ENCODE results near the gene TFPI. TPM values are rescaled to one million over a fixed set of nuclear protein-coding genes. Genes with fewer than 3 reads are reported as not detected.

Gene TFPI
- total and polyA plus RNA-seq, 2 of the 8 experiments (the other 6 are each of a cell fraction or from before 2014, with no cell fraction given) = 2.0 to 7.1 TPM

DNA sequence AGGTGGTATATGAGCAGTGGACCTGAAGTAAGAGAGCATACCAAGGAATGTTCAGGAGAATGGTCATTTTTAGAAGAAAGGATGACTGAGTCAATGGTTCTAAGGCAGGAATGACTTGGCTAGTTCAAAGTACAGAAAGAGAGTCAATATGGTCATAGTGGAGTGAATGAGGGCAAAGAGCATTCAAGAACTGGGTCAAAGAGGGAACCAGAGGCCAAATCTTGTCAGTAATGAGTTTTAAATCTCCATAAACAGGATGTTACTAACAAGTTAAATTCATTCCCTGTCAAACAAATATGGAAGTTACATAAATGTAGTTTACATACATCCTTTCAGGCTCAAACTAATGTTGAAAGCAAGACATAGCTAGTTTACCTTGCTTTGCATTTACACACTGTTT is 122.3 kb downstream of the TFPI start:
- no peaks in the 10 kb centered on the region for H3K79me1 ChIP-seq (ENCODE audit: low read depth, low read length)
- H3K4me2 ChIP-seq (ENCODE audit: insufficient read depth in 1 of 2, low read depth in 2 of 2, low read length in 2 of 2) = no peak overlapping the region
- H3K23ac ChIP-seq (ENCODE audit: insufficient read length) = no peak overlapping the region
- H3K36me3 ChIP-seq (ENCODE audit: control insufficient read depth in 2 of 4, insufficient read depth in 4 of 4, low read length in 3 of 4) = no peaks in the 10 kb centered on the region
- no peak overlapping the region for H4K91ac ChIP-seq (replicated peaks; ENCODE audit: insufficient read length, low read length)
- no peak for DNase-seq (ENCODE audit: low read depth in 1 of 2, low spot score in 2 of 2)
- H3K79me2 ChIP-seq (ENCODE audit: control insufficient read depth in 1 of 2, insufficient read depth in 2 of 2, low read length in 2 of 2) = no peaks in the 10 kb centered on the region
- no peak overlapping the region for H2AK5ac ChIP-seq (ENCODE audit: low read depth, low read length)
- no peak overlapping the region for H4K8ac ChIP-seq (ENCODE audit: extremely low read depth, insufficient read depth, low read length)
- H3K18ac ChIP-seq (ENCODE audit: extremely low read depth, low read length) = no peak overlapping the region
- no peak for FAIRE-seq
- no peak overlapping the region for H2AFZ ChIP-seq (ENCODE audit: low read length)
- H3K14ac ChIP-seq (ENCODE audit: insufficient read length) = no peak overlapping the region
- no peak overlapping the region for H2BK20ac ChIP-seq (ENCODE audit: low read length)
- CTCF ChIA-PET (ENCODE audit: partially characterized antibody) = no interaction called here
- H4K5ac ChIP-seq (ENCODE audit: insufficient read length, low read depth, low read length) = no peak overlapping the region
- H2BK15ac ChIP-seq (ENCODE audit: low read length) = no peak overlapping the region
- H2BK12ac ChIP-seq (ENCODE audit: low read depth, low read length) = no peak overlapping the region
- no peak overlapping the region for H3K56ac ChIP-seq (replicated peaks; ENCODE audit: insufficient read length, low read depth, low read length)
- no peak overlapping the region for H3K27ac ChIP-seq (ENCODE audit: low read depth, low read length)
- H3K23me2 ChIP-seq (ENCODE audit: low read depth, low read length) = no peaks in the 10 kb centered on the region
- H4K20me1 ChIP-seq (replicated peaks in 1 of 2; ENCODE audit: control insufficient read depth in 1 of 2, insufficient read depth in 2 of 2, low read length in 2 of 2) = no peaks in the 10 kb centered on the region
- no peak for TF ChIP-seq TCF12 (IDR thresholded peaks at IDR 0.05; ENCODE audit: low read depth, low read length)
- TF ChIP-seq, protein P1, sequence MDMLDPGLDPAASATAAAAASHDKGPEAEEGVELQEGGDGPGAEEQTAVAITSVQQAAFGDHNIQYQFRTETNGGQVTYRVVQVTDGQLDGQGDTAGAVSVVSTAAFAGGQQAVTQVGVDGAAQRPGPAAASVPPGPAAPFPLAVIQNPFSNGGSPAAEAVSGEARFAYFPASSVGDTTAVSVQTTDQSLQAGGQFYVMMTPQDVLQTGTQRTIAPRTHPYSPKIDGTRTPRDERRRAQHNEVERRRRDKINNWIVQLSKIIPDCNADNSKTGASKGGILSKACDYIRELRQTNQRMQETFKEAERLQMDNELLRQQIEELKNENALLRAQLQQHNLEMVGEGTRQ (IDR thresholded peaks at IDR 0.05; ENCODE audit: low read length) = no peak
- TF ChIP-seq PHF8 (conservative IDR thresholded peaks at IDR 0.05; ENCODE audit: low read depth, low read length) = no peak
- TF ChIP-seq CBX5 (IDR thresholded peaks at IDR 0.05; ENCODE audit: low read depth, low read length) = no peak
- no peak for TF ChIP-seq CREB1 (IDR thresholded peaks at IDR 0.05)
- no peak for TF ChIP-seq SUZ12 (IDR thresholded peaks at IDR 0.05; ENCODE audit: low read length)
- no peak for TF ChIP-seq SIX5 (IDR thresholded peaks at IDR 0.05; ENCODE audit: low read depth, low read length)
- TF ChIP-seq SP2 (IDR thresholded peaks at IDR 0.05; ENCODE audit: low read length) = no peak
- TF ChIP-seq ASH2L (IDR thresholded peaks at IDR 0.05; ENCODE audit: low read length) = no peak
- TF ChIP-seq SIN3A (conservative IDR thresholded peaks at IDR 0.05 in 1 of 2, IDR thresholded peaks at IDR 0.05 in 1 of 2; ENCODE audit: low read depth in 1 of 2, low read length in 2 of 2) = no peak
- TF ChIP-seq RAD21 (IDR thresholded peaks at IDR 0.05 in 1 of 2, conservative IDR thresholded peaks at IDR 0.05 in 1 of 2; ENCODE audit: low read depth in 2 of 2, low read length in 2 of 2) = no peak
- no peaks in the 10 kb centered on the region for H3K4me1 ChIP-seq (replicated peaks in 1 of 4; ENCODE audit: control insufficient read depth in 3 of 4, insufficient read depth in 4 of 4, low read length in 3 of 4)
- H2BK120ac ChIP-seq (replicated peaks; ENCODE audit: low read depth, low read length) = no peak overlapping the region
- no peaks in the 10 kb centered on the region for H3K27me3 ChIP-seq (replicated peaks in 1 of 4; ENCODE audit: control insufficient read depth in 3 of 4, extremely low read depth in 1 of 4, insufficient read depth in 3 of 4, low read length in 3 of 4)
- no peak overlapping the region for H3K9ac ChIP-seq (replicated peaks in 1 of 4; ENCODE audit: extremely low read depth in 1 of 4, low read depth in 3 of 4, low read length in 3 of 4)
- no peak overlapping the region for H3K4ac ChIP-seq (replicated peaks; ENCODE audit: insufficient read length, low read depth, low read length)
- no peaks in the 10 kb centered on the region for H3K9me3 ChIP-seq (ENCODE audit: insufficient read depth in 2 of 2, low read depth in 1 of 2, low read length in 1 of 2)
- POLR2A ChIA-PET (ENCODE audit: partially characterized antibody) = no interaction called here
- H2BK5ac ChIP-seq (ENCODE audit: low read depth, low read length) = no peak overlapping the region
- no peak overlapping the region for H3K4me3 ChIP-seq (ENCODE audit: extremely low read depth in 1 of 4, insufficient read depth in 2 of 4, low read depth in 3 of 4, low read length in 4 of 4)
